Measurements from ENCODE around the gene S1PR3. TPM values are rescaled to one million over a fixed set of nuclear protein-coding genes. Genes with fewer than 3 reads are reported as not detected.

The S1PR3 gene
- total and polyA plus RNA-seq, 4 donors: 1.4 to 4.5 (median 2.9) TPM

DNA sequence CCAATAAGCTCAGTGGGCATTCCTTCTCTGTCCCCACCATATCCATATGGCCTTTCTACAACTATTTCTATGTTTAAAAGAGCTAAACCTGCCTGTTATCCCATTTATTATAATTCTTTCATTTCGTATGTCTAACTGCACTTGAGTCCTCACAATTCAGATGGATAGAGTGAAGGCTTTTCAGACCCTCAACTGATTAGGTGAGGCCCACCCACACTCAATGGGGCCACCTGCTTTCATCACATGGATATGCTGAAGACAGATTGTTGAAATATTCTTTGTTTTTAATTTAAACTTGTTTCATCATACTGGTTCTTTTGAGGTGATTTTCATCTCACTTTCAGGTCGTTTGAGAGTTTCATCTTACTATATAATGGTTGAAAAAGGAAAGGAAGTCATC is 5.7 kb upstream of the S1PR3 start:
- DNase-seq (ENCODE audit: low spot score): no peak
- Histone ChIP-seq H3K4me3 (ENCODE audit: low read depth in 1 of 3, low read length in 3 of 3) (no peak overlapping the region), H3K36me3 (ENCODE audit: control insufficient read depth in 4 of 4, insufficient read depth in 3 of 4, low read depth in 1 of 4, low read length in 3 of 4) (no peaks in the 10 kb centered on the region), H3K27me3 (ENCODE audit: control insufficient read depth in 4 of 4, insufficient read depth in 4 of 4, low read length in 3 of 4) (peaks cover 0 to 8% (median 0%) of the 10 kb centered on the region in 4 donors), H3K4me1 (ENCODE audit: control insufficient read depth in 4 of 4, insufficient read depth in 4 of 4, low read length in 3 of 4) (no peaks in the 10 kb centered on the region), H3K9ac (ENCODE audit: low read depth in 1 of 2, low read length in 2 of 2) (no peak overlapping the region), H3K27ac (ENCODE audit: low read depth in 1 of 2, low read length in 2 of 2) (no peak overlapping the region), H3K9me3 (ENCODE audit: control insufficient read depth in 4 of 4, low read length in 3 of 4) (peaks cover 0 to 2% (median 0%) of the 10 kb centered on the region in 4 donors)
- WGBS: 54% methylated on average over 2 of the region's 2 CpGs
- TF ChIP-seq RAD21 (IDR thresholded peaks at IDR 0.05) (no peak), TAF1 (conservative IDR thresholded peaks at IDR 0.05) (no peak)
- TF ChIP-seq, protein P1, sequence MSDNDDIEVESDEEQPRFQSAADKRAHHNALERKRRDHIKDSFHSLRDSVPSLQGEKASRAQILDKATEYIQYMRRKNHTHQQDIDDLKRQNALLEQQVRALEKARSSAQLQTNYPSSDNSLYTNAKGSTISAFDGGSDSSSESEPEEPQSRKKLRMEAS (IDR thresholded peaks at IDR 0.05): no peak
- TF ChIP-seq, protein P2, sequence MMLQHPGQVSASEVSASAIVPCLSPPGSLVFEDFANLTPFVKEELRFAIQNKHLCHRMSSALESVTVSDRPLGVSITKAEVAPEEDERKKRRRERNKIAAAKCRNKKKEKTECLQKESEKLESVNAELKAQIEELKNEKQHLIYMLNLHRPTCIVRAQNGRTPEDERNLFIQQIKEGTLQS (IDR thresholded peaks at IDR 0.05): no peak

DNA sequence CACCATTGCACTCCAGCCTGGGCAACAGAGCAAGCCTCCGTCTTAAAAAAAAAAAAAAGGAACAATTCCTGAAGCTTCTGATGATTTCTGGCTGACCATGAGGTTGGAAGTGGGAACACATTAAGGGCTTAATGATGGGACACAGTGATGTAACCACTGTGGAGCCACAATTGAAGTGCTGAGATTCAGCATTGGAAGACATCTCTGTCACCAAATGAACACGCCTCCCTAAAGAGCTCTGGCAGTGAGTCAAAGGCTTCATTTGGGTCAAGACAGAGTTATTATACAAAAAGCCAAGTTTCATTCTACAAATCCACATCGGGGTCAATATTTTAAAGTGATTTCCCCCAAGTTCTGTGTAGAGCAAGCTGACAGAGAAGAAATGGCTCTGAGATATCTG is 4.5 kb upstream of the S1PR3 start:
- TF ChIP-seq, protein P1 (IDR thresholded peaks at IDR 0.05): no peak
- Histone ChIP-seq H3K9ac (ENCODE audit: low read depth in 1 of 2, low read length in 2 of 2) (no peak overlapping the region), H3K4me1 (ENCODE audit: control insufficient read depth in 4 of 4, insufficient read depth in 4 of 4, low read length in 3 of 4) (peaks cover 0 to 6% (median 3%) of the 10 kb centered on the region in 4 donors), H3K9me3 (ENCODE audit: control insufficient read depth in 4 of 4, low read length in 3 of 4) (no peaks in the 10 kb centered on the region), H3K27ac (ENCODE audit: low read depth in 1 of 2, low read length in 2 of 2) (no peak overlapping the region), H3K27me3 (ENCODE audit: control insufficient read depth in 4 of 4, insufficient read depth in 4 of 4, low read length in 3 of 4) (peaks cover 0 to 9% (median 0%) of the 10 kb centered on the region in 4 donors), H3K4me3 (ENCODE audit: low read depth in 1 of 3, low read length in 3 of 3) (no peak overlapping the region), H3K36me3 (ENCODE audit: control insufficient read depth in 4 of 4, insufficient read depth in 3 of 4, low read depth in 1 of 4, low read length in 3 of 4) (no peaks in the 10 kb centered on the region)
- DNase-seq (ENCODE audit: low spot score): no peak
- 75% methylated on average over 3 of the region's 3 CpGs for WGBS

DNA sequence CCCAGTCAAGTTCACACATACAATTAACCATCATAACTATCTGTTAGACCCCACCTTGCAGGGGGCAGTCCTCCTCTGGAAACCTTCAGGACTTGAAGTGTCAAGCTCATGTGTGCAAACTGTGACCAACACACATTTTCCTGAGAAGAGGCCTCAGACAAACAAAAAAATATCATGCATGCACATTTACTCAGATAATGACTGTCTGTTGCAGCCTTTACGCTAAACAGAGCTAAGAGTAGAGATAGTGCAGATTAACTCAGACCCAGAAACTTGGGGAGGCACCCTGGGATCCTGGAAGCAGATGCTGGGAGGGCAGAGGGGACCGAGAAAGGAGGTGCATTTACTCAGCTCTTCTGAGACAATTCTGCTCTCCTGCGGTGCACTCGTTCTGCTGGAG is 3.6 kb upstream of the S1PR3 start:
- Histone ChIP-seq H3K9me3 (ENCODE audit: control insufficient read depth in 4 of 4, low read length in 3 of 4) (no peaks in the 10 kb centered on the region), H3K9ac (ENCODE audit: low read depth in 1 of 2, low read length in 2 of 2) (no peak overlapping the region), H3K27me3 (ENCODE audit: control insufficient read depth in 4 of 4, insufficient read depth in 4 of 4, low read length in 3 of 4) (peaks cover 0 to 13% (median under 1%) of the 10 kb centered on the region in 4 donors), H3K27ac (ENCODE audit: low read depth in 1 of 2, low read length in 2 of 2) (no peak overlapping the region), H3K4me3 (ENCODE audit: low read depth in 1 of 3, low read length in 3 of 3) (no peak overlapping the region), H3K4me1 (ENCODE audit: control insufficient read depth in 4 of 4, insufficient read depth in 4 of 4, low read length in 3 of 4) (peaks cover 0 to 14% (median 10%) of the 10 kb centered on the region in 4 donors), H3K36me3 (ENCODE audit: control insufficient read depth in 4 of 4, insufficient read depth in 3 of 4, low read depth in 1 of 4, low read length in 3 of 4) (no peaks in the 10 kb centered on the region)
- TF ChIP-seq HNF4A (conservative IDR thresholded peaks at IDR 0.05): no peak
- TF ChIP-seq RAD21 (IDR thresholded peaks at IDR 0.05): no peak
- no peak for TF ChIP-seq NR2F2 (IDR thresholded peaks at IDR 0.05)
- TF ChIP-seq YY1 (IDR thresholded peaks at IDR 0.05): no peak
- no peak for TF ChIP-seq RXRA (IDR thresholded peaks at IDR 0.05)
- TF ChIP-seq TAF1 (conservative IDR thresholded peaks at IDR 0.05): no peak
- TF ChIP-seq EGR1 (IDR thresholded peaks at IDR 0.05; ENCODE audit: low read depth in 2 of 2): no peak
- TF ChIP-seq, protein P3, sequence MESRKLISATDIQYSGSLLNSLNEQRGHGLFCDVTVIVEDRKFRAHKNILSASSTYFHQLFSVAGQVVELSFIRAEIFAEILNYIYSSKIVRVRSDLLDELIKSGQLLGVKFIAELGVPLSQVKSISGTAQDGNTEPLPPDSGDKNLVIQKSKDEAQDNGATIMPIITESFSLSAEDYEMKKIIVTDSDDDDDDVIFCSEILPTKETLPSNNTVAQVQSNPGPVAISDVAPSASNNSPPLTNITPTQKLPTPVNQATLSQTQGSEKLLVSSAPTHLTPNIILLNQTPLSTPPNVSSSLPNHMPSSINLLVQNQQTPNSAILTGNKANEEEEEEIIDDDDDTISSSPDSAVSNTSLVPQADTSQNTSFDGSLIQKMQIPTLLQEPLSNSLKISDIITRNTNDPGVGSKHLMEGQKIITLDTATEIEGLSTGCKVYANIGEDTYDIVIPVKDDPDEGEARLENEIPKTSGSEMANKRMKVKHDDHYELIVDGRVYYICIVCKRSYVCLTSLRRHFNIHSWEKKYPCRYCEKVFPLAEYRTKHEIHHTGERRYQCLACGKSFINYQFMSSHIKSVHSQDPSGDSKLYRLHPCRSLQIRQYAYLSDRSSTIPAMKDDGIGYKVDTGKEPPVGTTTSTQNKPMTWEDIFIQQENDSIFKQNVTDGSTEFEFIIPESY (IDR thresholded peaks at IDR 0.05): no peak
- 90% methylated on average over 4 of the region's 4 CpGs for WGBS
- DNase-seq (ENCODE audit: low spot score): no peak
